Peyer's patch (tissue), 4 donors: ENCODE measurements around the gene CA5A. TPM values are rescaled to one million over a fixed set of nuclear protein-coding genes. Genes with fewer than 3 reads are reported as not detected.

Experiments used
- DNase-seq, 3 donors: peaks; one replicate each; pipeline ENCODE4 v3.0.0-alpha.2; 2017 to 2019
- H3K27ac ChIP-seq, 4 donors: fragments of 200-600 bp; sonication (generic); one replicate each; pipeline ENCODE4 v1.5.1; 2016 to 2019
- H3K27me3 ChIP-seq, 2 donors: fragments of 200-600 bp; sonication (generic); one replicate each; pipeline ENCODE4 v1.5.1; 2019
- H3K36me3 ChIP-seq, 3 donors: fragments of 200-600 bp; sonication (generic); one replicate each; pipeline ENCODE4 v1.5.1; 2016 to 2019
- H3K4me1 ChIP-seq, 4 donors: fragments of 200-600 bp; sonication (generic); one replicate each; pipeline ENCODE4 v1.5.1; 2016 to 2019
- H3K4me3 ChIP-seq, 4 donors: fragments of 200-600 bp; sonication (generic); 1 replicate in 3 of 4; 2 replicates in 1 of 4; pipeline ENCODE4 v1.5.1; 2016 to 2019; ENCODE audit warnings: mild to moderate bottlenecking in 1 of 4
- H3K9me3 ChIP-seq, 4 donors: fragments of 200-600 bp; sonication (generic); one replicate each; pipeline ENCODE4 v1.5.1; 2016 to 2019; ENCODE audit warnings: mild to moderate bottlenecking in 1 of 4
- POLR2A ChIP-seq, 2 donors: fragments of 450-650 bp; IDR thresholded peaks; one replicate each; pipeline ENCODE4 v1.5.1; 2017; ENCODE audit warnings: antibody characterized with exemption in 2 of 2, mild to moderate bottlenecking in 2 of 2, moderate library complexity in 2 of 2
- total RNA-seq, 4 donors: library from RNA; depleted of rRNA; stranded (reverse); fragments of >200 nt; gene quantifications; one replicate each; pipeline ENCODE4 v1.1.0, GENCODE V29; 2016
- TF ChIP-seq, protein P1 (sequence below), 6 experiments: fragments of 450-650 bp in 4 of 6; fragments of 200-600 bp in 2 of 6; sonication (generic) in 1 of 6; IDR thresholded peaks; one replicate each; pipeline ENCODE4 v1.5.1; 2017 to 2019; ENCODE audit warnings: antibody characterized with exemption in 6 of 6, mild to moderate bottlenecking in 3 of 6, moderate library complexity in 1 of 6

Gene CA5A
- total RNA-seq, 4 donors from 2014 or later = not detected

GRCh38 chr16:87854053-87854906 is 82.0 kb downstream of the CA5A start:
- Histone ChIP-seq H3K27ac (peak overlapping the region; percentile 81 to 94 (median 86)), H3K27me3 (no peaks in the 10 kb centered on the region), H3K9me3 (no peaks in the 10 kb centered on the region), H3K4me3 (peak overlapping the region; percentile 9 to 51 (median 34)), H3K4me1 (peaks cover 8 to 58% (median 17%) of the 10 kb centered on the region in 4 donors), H3K36me3 (peaks cover 0 to 10% (median 0%) of the 10 kb centered on the region in 3 donors)
- no peak for DNase-seq
- no peak for TF ChIP-seq POLR2A (IDR thresholded peaks at IDR 0.05)
- TF ChIP-seq, protein P1, sequence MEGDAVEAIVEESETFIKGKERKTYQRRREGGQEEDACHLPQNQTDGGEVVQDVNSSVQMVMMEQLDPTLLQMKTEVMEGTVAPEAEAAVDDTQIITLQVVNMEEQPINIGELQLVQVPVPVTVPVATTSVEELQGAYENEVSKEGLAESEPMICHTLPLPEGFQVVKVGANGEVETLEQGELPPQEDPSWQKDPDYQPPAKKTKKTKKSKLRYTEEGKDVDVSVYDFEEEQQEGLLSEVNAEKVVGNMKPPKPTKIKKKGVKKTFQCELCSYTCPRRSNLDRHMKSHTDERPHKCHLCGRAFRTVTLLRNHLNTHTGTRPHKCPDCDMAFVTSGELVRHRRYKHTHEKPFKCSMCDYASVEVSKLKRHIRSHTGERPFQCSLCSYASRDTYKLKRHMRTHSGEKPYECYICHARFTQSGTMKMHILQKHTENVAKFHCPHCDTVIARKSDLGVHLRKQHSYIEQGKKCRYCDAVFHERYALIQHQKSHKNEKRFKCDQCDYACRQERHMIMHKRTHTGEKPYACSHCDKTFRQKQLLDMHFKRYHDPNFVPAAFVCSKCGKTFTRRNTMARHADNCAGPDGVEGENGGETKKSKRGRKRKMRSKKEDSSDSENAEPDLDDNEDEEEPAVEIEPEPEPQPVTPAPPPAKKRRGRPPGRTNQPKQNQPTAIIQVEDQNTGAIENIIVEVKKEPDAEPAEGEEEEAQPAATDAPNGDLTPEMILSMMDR (IDR thresholded peaks at IDR 0.05) = no peak

DNA sequence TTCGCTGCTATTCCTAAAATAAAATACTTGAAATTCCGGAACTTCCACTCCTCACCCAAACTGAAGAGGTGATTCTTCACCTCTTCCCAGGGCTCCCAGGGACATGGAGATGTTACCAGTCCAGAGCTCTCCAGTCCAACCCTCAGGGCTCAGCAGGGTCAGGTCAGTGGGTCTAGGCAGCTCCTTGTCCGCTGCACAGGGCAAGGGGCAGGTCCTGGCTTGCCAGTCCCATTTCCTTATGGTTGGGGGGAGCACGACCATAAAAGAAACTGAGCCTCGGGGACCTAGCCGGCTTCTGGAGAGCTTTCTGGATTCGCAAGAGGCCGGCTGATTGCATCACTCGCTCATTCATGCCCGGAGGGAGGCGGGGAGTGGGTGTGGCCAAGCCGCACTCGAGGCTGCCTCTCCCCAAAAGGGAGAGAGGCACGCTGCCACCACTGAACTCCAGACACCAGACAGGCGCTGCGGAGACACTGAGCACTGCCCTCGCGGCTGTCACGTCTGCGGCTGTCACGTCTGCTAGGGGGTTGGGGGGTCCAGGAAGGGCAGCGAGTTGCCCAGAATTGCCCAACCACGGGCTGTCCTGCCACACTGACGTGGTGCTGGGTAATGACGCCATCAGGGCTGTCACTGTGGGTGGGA is 82.8 kb downstream of the CA5A start:
- H3K36me3 ChIP-seq = peaks cover 0 to 10% (median 0%) of the 10 kb centered on the region in 3 donors
- no peaks in the 10 kb centered on the region for H3K27me3 ChIP-seq
- no peaks in the 10 kb centered on the region for H3K9me3 ChIP-seq
- peaks cover 8 to 63% (median 17%) of the 10 kb centered on the region in 4 donors for H3K4me1 ChIP-seq
- peak; percentile 88 to 96 (median 90) for DNase-seq
- TF ChIP-seq POLR2A (IDR thresholded peaks at IDR 0.05) = peak in 1 of 2 donors; percentile 61
- TF ChIP-seq, protein P1 (IDR thresholded peaks at IDR 0.05) = no peak
- peak overlapping the region; percentile 9 to 51 (median 34) for H3K4me3 ChIP-seq
- peak overlapping the region; percentile 81 to 94 (median 86) for H3K27ac ChIP-seq

- DNase-seq = no peak
- H3K4me1 ChIP-seq = peaks cover 8 to 59% (median 17%) of the 10 kb centered on the region in 4 donors
- H3K27ac ChIP-seq = no peak overlapping the region
- no peak overlapping the region for H3K4me3 ChIP-seq
- peaks cover 0 to 10% (median 0%) of the 10 kb centered on the region in 3 donors for H3K36me3 ChIP-seq
- no peaks in the 10 kb centered on the region for H3K27me3 ChIP-seq
- no peak for TF ChIP-seq POLR2A (IDR thresholded peaks at IDR 0.05)
- TF ChIP-seq, protein P1 (IDR thresholded peaks at IDR 0.05) = no peak
- no peaks in the 10 kb centered on the region for H3K9me3 ChIP-seq
Measured at GRCh38 chr16:87851601-87852000, 84.7 kb downstream of the CA5A start.

DNA sequence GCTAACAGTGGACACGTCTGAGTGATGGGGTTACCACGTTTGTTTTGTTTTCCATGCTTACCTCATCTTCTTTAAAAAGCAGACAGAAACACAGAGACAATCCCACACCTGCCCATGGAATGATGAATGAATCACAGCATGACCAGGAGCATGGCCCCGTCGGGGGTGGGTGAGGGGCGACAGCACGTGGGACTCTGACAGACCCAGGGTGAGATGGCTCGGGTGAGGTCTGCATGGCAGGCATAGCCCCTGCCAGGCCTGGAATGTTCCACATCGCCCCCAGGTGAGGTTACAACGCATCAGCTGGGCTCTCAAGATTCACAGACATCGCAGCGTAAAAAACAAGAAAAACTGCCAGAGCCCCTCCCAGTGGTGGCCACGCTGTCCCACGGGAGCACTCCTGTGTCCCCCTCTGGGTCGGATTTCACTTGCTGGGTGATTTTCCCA is 85.2 kb downstream of the CA5A start:
- Histone ChIP-seq H3K9me3 (no peaks in the 10 kb centered on the region), H3K4me1 (peaks cover 8 to 55% (median 17%) of the 10 kb centered on the region in 4 donors)

More for the DNA sequence above, 85.2 kb downstream of the CA5A start:
- TF ChIP-seq, protein P1 (IDR thresholded peaks at IDR 0.05) = no peak
- no peak for TF ChIP-seq POLR2A (IDR thresholded peaks at IDR 0.05)
- H3K27ac ChIP-seq = no peak overlapping the region
- peaks cover 0 to 10% (median 0%) of the 10 kb centered on the region in 3 donors for H3K36me3 ChIP-seq
- H3K27me3 ChIP-seq = no peaks in the 10 kb centered on the region
- no peak for DNase-seq
- H3K4me3 ChIP-seq = no peak overlapping the region
